DMS79 (cell line): ENCODE data around the gene CMTM6.
A peak's percentile ranks its signal among the peaks of the same experiment; 100 is the strongest.
"Not testable (repeated sequence)": the region's sequence is repeated elsewhere in the genome, so short reads cannot be mapped to it uniquely, and the experiment has no call there.

Experiments
- DNase-seq: peaks from one replicate; lab custom pipeline; 2025; lab: John Stamatoyannopoulos, UW

Gene CMTM6

GRCh38 chr3:32466808-32467207 lies 35.8 kb downstream of the CMTM6 start:
- not testable (repeated sequence) for DNase-seq

GRCh38 chr3:32464726-32465125 lies 37.9 kb downstream of the CMTM6 start:
- not testable (repeated sequence) for DNase-seq

- not testable (repeated sequence) for DNase-seq
These were observed 39.2 kb downstream of the CMTM6 start for GRCh38 chr3:32463415-32463814.

GRCh38 chr3:32462191-32462986 lies 40.3 kb downstream of the CMTM6 start:
- DNase-seq: not testable (repeated sequence)

GRCh38 chr3:32460817-32461496 lies 41.7 kb downstream of the CMTM6 start:
- not testable (repeated sequence) for DNase-seq

GRCh38 chr3:32460031-32460749 lies 42.5 kb downstream of the CMTM6 start:
- peak; percentile 64 for DNase-seq

GRCh38 chr3:32459450-32459849 lies 43.2 kb downstream of the CMTM6 start:
- no peak for DNase-seq

GRCh38 chr3:32457971-32458471 lies 44.6 kb downstream of the CMTM6 start:
- DNase-seq: no peak

- no peak for DNase-seq
These were observed 46.1 kb downstream of the CMTM6 start for GRCh38 chr3:32456429-32457130.

GRCh38 chr3:32455609-32456428 lies 46.8 kb downstream of the CMTM6 start:
- DNase-seq: no peak

- no peak for DNase-seq
These were observed 47.7 kb downstream of the CMTM6 start for GRCh38 chr3:32454731-32455608.

GRCh38 chr3:32454111-32454510 lies 48.5 kb downstream of the CMTM6 start:
- no peak for DNase-seq

- DNase-seq: no peak
These were observed 49.3 kb downstream of the CMTM6 start for GRCh38 chr3:32453346-32453745.

GRCh38 chr3:32452009-32452408 lies 50.6 kb downstream of the CMTM6 start:
- DNase-seq: no peak

GRCh38 chr3:32450992-32451659 lies 51.5 kb downstream of the CMTM6 start:
- DNase-seq: no peak

GRCh38 chr3:32450426-32450825 lies 52.2 kb downstream of the CMTM6 start:
- no peak for DNase-seq

- no peak for DNase-seq
These were observed 53.0 kb downstream of the CMTM6 start for GRCh38 chr3:32449691-32450090.

GRCh38 chr3:32448686-32449474 lies 53.8 kb downstream of the CMTM6 start:
- DNase-seq: no peak
